NCI-H82 treated with DMSO at 0.1 percent for 48 hours (cell line): ENCODE measurements around the gene PNPO.
A peak's percentile ranks its signal among the peaks of the same experiment; 100 is the strongest.
"Not testable (repeated sequence)": the region's sequence is repeated elsewhere in the genome, so short reads cannot be mapped to it uniquely, and the experiment has no call there.

ENCODE experiments used
- DNase-seq: peaks from one replicate; lab custom pipeline; 2025; ENCODE audit not compliant: unreplicated experiment; lab: John Stamatoyannopoulos, UW

Gene PNPO

DNA sequence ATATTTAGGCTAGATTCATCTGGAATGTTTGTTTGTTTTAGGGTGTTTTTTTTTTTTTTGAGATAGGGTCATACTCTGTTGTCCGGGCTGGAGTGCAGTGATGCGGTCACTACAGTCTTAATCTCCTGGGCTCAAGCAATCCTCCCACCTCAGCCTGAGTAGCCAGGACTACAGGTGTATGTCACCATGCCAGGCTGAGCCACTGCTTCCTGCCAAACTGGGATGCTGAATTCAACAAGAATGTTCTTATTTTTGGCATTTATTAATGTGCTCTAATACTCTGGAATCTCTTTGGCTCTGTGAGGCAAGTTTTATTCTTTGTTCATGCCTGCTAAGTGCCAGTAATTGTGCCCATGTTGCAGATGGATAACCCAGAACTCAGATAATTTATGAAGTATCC, 23.8 kb upstream of the PNPO start:
- no peak for DNase-seq

DNA sequence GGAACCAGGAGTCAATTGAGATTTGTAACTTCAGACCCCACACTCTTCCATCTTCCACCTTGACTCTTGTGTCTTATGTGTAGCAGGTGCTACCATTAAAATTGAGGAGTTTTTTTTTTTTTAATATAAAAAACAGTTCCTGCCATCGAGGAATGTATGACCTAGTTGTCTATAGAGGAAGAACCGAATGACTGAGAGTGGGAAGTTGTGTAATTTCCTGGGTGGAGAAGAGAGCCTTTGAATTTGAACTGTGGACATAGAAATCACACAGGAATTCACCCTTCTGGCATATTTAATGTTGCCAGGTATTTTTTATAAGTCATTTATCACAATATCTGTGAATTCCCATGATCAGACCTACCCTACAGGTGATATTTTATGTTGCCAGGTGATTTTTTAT, 23.4 kb upstream of the PNPO start:
- DNase-seq, result no peak

- no peak for DNase-seq
Observed at GRCh38 chr17:47918991-47919390, 22.4 kb upstream of the PNPO start.

DNA sequence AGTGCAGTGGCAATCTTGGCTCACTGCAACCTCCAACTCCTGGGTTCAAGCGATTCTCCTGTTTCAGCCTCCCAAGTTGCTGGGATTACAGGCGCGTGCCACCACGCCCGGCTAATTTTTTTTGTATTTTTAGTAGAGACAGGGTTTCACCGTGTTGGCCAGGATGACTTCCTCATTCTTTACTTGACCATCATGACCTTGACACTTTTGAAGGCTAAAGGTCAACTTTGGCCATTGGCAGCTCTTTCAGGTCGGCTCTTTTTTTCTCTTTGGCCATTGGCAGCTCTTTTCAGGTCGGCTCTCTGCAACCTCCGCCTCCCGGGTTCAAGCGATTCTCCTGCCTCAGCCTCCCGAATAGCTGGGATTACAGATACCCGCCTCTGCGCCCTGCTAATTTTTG, 21.5 kb upstream of the PNPO start:
- DNase-seq, result not testable (repeated sequence)

DNA sequence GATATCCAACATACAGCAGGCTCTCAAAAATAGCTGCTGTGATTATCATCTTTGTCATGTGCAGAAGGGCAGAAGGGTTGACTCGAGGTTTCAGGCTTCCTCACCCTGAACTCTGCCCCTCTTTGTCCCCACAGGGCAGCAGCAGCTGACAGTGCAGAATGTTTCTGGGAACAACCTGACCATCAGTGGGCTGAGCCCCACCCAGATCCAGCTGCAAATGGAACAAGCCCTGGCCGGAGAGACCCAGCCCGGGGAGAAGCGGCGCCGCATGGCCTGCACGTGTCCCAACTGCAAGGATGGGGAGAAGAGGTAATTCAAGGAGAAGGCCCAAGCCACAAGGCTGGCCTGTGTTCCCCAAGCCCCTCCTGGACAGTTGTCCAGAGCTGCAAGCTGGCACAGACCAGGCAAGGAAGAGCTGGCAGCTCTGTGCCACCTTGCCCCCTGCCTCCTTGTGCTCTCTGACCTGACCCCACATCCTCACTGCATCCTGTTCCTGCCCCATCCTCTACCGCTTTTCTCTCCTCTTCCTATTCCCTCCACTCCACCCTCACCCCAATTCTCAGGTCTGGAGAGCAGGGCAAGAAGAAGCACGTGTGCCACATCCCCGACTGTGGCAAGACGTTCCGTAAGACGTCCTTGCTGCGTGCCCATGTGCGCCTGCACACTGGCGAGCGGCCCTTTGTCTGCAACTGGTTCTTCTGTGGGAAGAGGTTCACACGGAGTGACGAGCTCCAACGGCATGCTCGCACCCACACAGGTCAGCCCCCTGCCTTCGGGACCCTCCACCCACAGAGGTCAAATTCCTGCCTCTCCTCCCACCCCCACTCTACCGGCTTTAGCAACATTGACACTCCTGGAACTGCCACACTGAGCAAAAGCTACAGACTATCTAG, 16.3 kb upstream of the PNPO start:
- DNase-seq, result no peak

- no peak for DNase-seq
Observed at GRCh38 chr17:47925678-47925988, 15.7 kb upstream of the PNPO start.

GRCh38 chr17:47927821-47928400, 13.5 kb upstream of the PNPO start:
- DNase-seq, result no peak

DNA sequence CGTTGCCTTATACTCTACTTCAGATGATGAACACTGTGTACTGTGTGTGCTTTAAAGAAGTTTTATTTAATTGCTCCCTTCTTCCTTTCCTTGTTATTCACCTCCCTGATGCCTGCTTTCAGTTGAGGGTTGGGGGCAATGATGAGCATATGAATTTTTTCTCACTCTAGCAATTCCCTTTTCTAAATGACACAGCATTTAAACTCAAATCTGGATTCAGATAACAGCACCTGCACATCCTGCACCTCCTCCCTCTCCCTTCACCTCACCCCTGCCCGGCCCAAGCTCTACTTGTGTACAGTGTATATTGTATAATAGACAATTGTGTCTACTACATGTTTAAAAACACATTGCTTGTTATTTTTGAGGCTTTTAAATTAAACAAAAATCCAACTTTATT, 13.0 kb upstream of the PNPO start:
- DNase-seq, result no peak

DNA sequence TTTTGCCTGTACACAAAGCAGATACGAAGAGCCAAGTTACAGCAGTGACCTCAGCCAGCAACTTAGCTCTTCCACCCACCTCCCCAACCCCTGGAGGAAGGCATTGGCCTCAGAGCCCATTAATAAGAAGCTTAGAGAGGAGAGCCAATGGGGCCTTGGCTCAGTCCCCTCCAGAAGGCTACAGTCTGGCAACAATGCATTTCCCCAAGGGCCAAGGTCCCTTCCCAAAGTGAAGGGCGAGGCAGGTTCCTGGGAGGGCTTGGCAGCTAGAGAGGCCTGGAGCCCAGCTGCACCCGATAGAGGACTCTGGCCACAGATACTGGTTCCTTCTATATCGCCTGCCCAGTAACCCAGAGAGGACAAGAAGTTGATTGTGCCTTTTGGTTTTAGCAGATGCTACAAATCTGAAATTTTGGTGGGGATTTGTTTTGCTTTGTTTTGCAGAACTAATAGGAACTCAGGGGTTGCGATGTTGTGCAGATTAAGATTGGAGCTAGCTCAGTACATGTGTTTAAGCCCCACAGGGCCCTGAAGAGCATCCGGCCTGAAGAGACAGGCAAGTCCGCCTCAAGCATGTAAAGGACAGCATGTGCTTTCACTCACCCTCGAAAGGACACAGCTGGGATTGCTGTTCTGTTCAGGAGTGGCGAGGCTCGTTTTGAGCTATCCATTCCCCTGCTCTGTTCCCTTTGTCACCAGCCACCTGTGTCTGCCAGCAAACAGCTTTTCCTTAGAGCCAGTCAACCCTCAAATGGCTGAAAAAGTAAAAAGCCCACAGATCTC, 12.0 kb upstream of the PNPO start:
- DNase-seq, result peak; percentile 23

DNA sequence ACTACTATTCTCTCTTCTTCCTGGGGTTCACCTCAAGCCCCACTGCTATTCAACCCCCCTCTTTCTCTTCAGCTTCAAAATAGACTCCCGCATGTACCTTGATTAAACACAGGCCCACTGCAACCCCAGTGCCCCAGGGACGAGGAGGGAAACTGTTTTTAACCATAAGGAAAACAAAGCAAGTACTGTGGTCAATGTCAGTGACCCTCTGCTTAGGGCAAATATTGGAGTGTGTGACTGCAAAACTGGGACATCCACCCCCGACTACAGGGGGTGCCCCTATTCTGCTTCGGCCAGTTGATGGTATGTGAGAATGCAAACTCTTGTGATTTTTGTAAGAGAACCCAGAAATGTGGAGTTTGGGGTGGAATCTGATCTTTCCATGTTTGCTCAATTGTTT, 9.5 kb upstream of the PNPO start:
- DNase-seq, result no peak

GRCh38 chr17:47934856-47935255, 6.5 kb upstream of the PNPO start:
- no peak for DNase-seq

- not testable (repeated sequence) for DNase-seq
Observed at GRCh38 chr17:47935468-47935867, 5.9 kb upstream of the PNPO start.

GRCh38 chr17:47935961-47936360, 5.4 kb upstream of the PNPO start:
- no peak for DNase-seq

GRCh38 chr17:47937941-47938340, 3.4 kb upstream of the PNPO start:
- no peak for DNase-seq

- no peak for DNase-seq
Observed at GRCh38 chr17:47942096-47942510, 732 bp downstream of the PNPO start.

DNA sequence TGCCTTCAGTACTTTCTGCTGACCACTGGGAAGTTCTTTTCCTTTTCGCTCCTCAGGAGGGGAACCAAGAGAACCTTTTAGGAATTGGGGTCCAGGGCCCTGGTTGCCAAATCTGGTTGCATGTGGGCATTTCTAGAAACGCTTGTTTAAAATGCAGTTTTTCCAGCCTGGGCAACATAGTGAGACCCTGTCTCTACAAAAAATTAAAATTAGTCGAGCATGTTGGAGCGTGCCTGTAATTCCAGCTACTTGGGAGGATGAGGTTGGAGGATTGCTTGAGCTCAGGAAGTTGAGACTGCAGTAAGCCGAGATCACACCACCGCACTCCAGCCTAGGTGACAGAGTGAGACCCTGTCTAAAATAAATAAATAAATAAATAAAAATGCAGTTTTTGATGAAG, 1.2 kb downstream of the PNPO start:
- no peak for DNase-seq

GRCh38 chr17:47945080-47945479, 3.7 kb downstream of the PNPO start:
- no peak for DNase-seq

GRCh38 chr17:47945529-47946508, 4.4 kb downstream of the PNPO start:
- DNase-seq, result no peak

GRCh38 chr17:47946516-47946915, 5.1 kb downstream of the PNPO start:
- DNase-seq, result no peak

- peak; percentile 52 for DNase-seq
Observed at GRCh38 chr17:47946929-47947397, 5.6 kb downstream of the PNPO start.

DNA sequence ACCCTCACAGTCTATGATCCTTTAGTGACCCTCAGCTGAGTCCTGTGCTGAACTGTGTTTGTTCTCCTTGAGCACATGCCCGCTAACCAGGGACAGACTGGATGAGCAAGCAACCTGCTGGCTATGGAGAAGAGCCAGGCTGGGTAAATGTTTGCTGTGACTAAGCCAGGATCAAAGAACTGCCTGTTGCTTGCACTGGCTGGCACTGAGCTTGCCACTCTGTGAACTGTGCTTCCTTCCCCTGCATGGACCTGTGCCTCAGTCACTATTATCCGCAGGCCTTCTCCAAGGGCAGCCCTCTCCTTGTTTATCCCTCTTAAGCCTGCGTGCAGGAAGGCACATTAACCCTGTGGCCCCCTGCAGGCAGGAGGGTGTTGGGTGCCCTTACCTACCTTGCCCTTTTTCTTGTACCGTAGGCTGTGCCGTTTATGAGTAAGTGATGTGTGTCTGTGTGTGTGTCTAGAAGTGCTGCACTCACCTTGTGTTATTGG, 7.4 kb downstream of the PNPO start:
- DNase-seq, result no peak
